Measurements from ENCODE around the gene STK4.

STK4 gene

GRCh38 chr20:44950368-44950767, 15.9 kb upstream of the STK4 start:
- H3K36me3 ChIP-seq (ENCODE audit: control insufficient read depth, insufficient read depth, low read length), result peaks cover 71% of the 10 kb centered on the region

GRCh38 chr20:44952731-44953130, 13.6 kb upstream of the STK4 start:
- Histone ChIP-seq H3K4me1 (ENCODE audit: control insufficient read depth, insufficient read depth, low read length, poor library complexity, severe bottlenecking) (no peaks in the 10 kb centered on the region), H3K27ac (ENCODE audit: insufficient read depth, low read length, poor library complexity, severe bottlenecking) (peak overlapping the region; percentile 24), H3K4me3 (ENCODE audit: insufficient read depth, low read depth, low read length, poor library complexity, severe bottlenecking) (no peak overlapping the region), H3K9me3 (ENCODE audit: control insufficient read depth, low read length) (no peaks in the 10 kb centered on the region), H3K36me3 (ENCODE audit: control insufficient read depth, insufficient read depth, low read length) (peaks cover 70% of the 10 kb centered on the region), H3K27me3 (replicated peaks; ENCODE audit: control insufficient read depth, insufficient read depth, low read length, poor library complexity, severe bottlenecking) (no peaks in the 10 kb centered on the region)
- DNase-seq, result no peak

More at GRCh38 chr20:44950368-44950767, 15.9 kb upstream of the STK4 start:
- no peak overlapping the region for H3K4me3 ChIP-seq (ENCODE audit: insufficient read depth, low read depth, low read length, poor library complexity, severe bottlenecking)
- H3K27ac ChIP-seq (ENCODE audit: insufficient read depth, low read length, poor library complexity, severe bottlenecking), result no peak overlapping the region
- no peaks in the 10 kb centered on the region for H3K27me3 ChIP-seq (replicated peaks; ENCODE audit: control insufficient read depth, insufficient read depth, low read length, poor library complexity, severe bottlenecking)
- no peak for DNase-seq
- no peaks in the 10 kb centered on the region for H3K4me1 ChIP-seq (ENCODE audit: control insufficient read depth, insufficient read depth, low read length, poor library complexity, severe bottlenecking)
- H3K9me3 ChIP-seq (ENCODE audit: control insufficient read depth, low read length), result no peaks in the 10 kb centered on the region

- DNase-seq, result no peak
- H3K27me3 ChIP-seq (replicated peaks; ENCODE audit: control insufficient read depth, insufficient read depth, low read length, poor library complexity, severe bottlenecking), result no peaks in the 10 kb centered on the region
- H3K9me3 ChIP-seq (ENCODE audit: control insufficient read depth, low read length), result no peaks in the 10 kb centered on the region
- peaks cover 2% of the 10 kb centered on the region for H3K4me1 ChIP-seq (ENCODE audit: control insufficient read depth, insufficient read depth, low read length, poor library complexity, severe bottlenecking)
- no peak overlapping the region for H3K4me3 ChIP-seq (ENCODE audit: insufficient read depth, low read depth, low read length, poor library complexity, severe bottlenecking)
- peaks cover 55% of the 10 kb centered on the region for H3K36me3 ChIP-seq (ENCODE audit: control insufficient read depth, insufficient read depth, low read length)
- H3K27ac ChIP-seq (ENCODE audit: insufficient read depth, low read length, poor library complexity, severe bottlenecking), result no peak overlapping the region
Observed at GRCh38 chr20:44954211-44954610, 12.1 kb upstream of the STK4 start.

- no peak overlapping the region for H3K27ac ChIP-seq (ENCODE audit: insufficient read depth, low read length, poor library complexity, severe bottlenecking)
Observed at GRCh38 chr20:44955270-44955669, 11.0 kb upstream of the STK4 start.

GRCh38 chr20:44956410-44956809, 9.9 kb upstream of the STK4 start:
- H3K27me3 ChIP-seq (replicated peaks; ENCODE audit: control insufficient read depth, insufficient read depth, low read length, poor library complexity, severe bottlenecking), result no peaks in the 10 kb centered on the region
- H3K9me3 ChIP-seq (ENCODE audit: control insufficient read depth, low read length), result no peaks in the 10 kb centered on the region
- no peak overlapping the region for H3K4me3 ChIP-seq (ENCODE audit: insufficient read depth, low read depth, low read length, poor library complexity, severe bottlenecking)
- peaks cover 10% of the 10 kb centered on the region for H3K4me1 ChIP-seq (ENCODE audit: control insufficient read depth, insufficient read depth, low read length, poor library complexity, severe bottlenecking)
- no peak for DNase-seq
- H3K27ac ChIP-seq (ENCODE audit: insufficient read depth, low read length, poor library complexity, severe bottlenecking), result no peak overlapping the region
- peaks cover 35% of the 10 kb centered on the region for H3K36me3 ChIP-seq (ENCODE audit: control insufficient read depth, insufficient read depth, low read length)

More at GRCh38 chr20:44955270-44955669, 11.0 kb upstream of the STK4 start:
- DNase-seq, result no peak
- Histone ChIP-seq H3K9me3 (ENCODE audit: control insufficient read depth, low read length) (no peaks in the 10 kb centered on the region), H3K4me3 (ENCODE audit: insufficient read depth, low read depth, low read length, poor library complexity, severe bottlenecking) (no peak overlapping the region), H3K4me1 (ENCODE audit: control insufficient read depth, insufficient read depth, low read length, poor library complexity, severe bottlenecking) (peaks cover 6% of the 10 kb centered on the region), H3K27me3 (replicated peaks; ENCODE audit: control insufficient read depth, insufficient read depth, low read length, poor library complexity, severe bottlenecking) (no peaks in the 10 kb centered on the region), H3K36me3 (ENCODE audit: control insufficient read depth, insufficient read depth, low read length) (peaks cover 47% of the 10 kb centered on the region)

- Histone ChIP-seq H3K4me3 (ENCODE audit: insufficient read depth, low read depth, low read length, poor library complexity, severe bottlenecking) (no peak overlapping the region), H3K4me1 (ENCODE audit: control insufficient read depth, insufficient read depth, low read length, poor library complexity, severe bottlenecking) (peaks cover 10% of the 10 kb centered on the region), H3K27ac (ENCODE audit: insufficient read depth, low read length, poor library complexity, severe bottlenecking) (no peak overlapping the region), H3K36me3 (ENCODE audit: control insufficient read depth, insufficient read depth, low read length) (peaks cover 32% of the 10 kb centered on the region), H3K9me3 (ENCODE audit: control insufficient read depth, low read length) (no peaks in the 10 kb centered on the region), H3K27me3 (replicated peaks; ENCODE audit: control insufficient read depth, insufficient read depth, low read length, poor library complexity, severe bottlenecking) (no peaks in the 10 kb centered on the region)
- no peak for DNase-seq
Observed at GRCh38 chr20:44958276-44958675, 8.0 kb upstream of the STK4 start.

- no peaks in the 10 kb centered on the region for H3K27me3 ChIP-seq (replicated peaks; ENCODE audit: control insufficient read depth, insufficient read depth, low read length, poor library complexity, severe bottlenecking)
- peaks cover 23% of the 10 kb centered on the region for H3K36me3 ChIP-seq (ENCODE audit: control insufficient read depth, insufficient read depth, low read length)
- peak overlapping the region; percentile 74 for H3K27ac ChIP-seq (ENCODE audit: insufficient read depth, low read length, poor library complexity, severe bottlenecking)
- no peaks in the 10 kb centered on the region for H3K9me3 ChIP-seq (ENCODE audit: control insufficient read depth, low read length)
- peak overlapping the region; percentile 72 for H3K4me3 ChIP-seq (ENCODE audit: insufficient read depth, low read depth, low read length, poor library complexity, severe bottlenecking)
- peak in 1 of 3 donors; percentile 8 for DNase-seq
- H3K4me1 ChIP-seq (ENCODE audit: control insufficient read depth, insufficient read depth, low read length, poor library complexity, severe bottlenecking), result peaks cover 10% of the 10 kb centered on the region
Observed at GRCh38 chr20:44959082-44959637, 7.2 kb upstream of the STK4 start.

- H3K4me1 ChIP-seq (ENCODE audit: control insufficient read depth, insufficient read depth, low read length, poor library complexity, severe bottlenecking), result peaks cover 10% of the 10 kb centered on the region
- H3K27me3 ChIP-seq (replicated peaks; ENCODE audit: control insufficient read depth, insufficient read depth, low read length, poor library complexity, severe bottlenecking), result no peaks in the 10 kb centered on the region
- no peaks in the 10 kb centered on the region for H3K9me3 ChIP-seq (ENCODE audit: control insufficient read depth, low read length)
- H3K27ac ChIP-seq (ENCODE audit: insufficient read depth, low read length, poor library complexity, severe bottlenecking), result peak overlapping the region; percentile 74
- DNase-seq, result peak in 2 of 3 donors; percentile 23 to 46
- H3K4me3 ChIP-seq (ENCODE audit: insufficient read depth, low read depth, low read length, poor library complexity, severe bottlenecking), result peak overlapping the region; percentile 72
- H3K36me3 ChIP-seq (ENCODE audit: control insufficient read depth, insufficient read depth, low read length), result peaks cover 18% of the 10 kb centered on the region
Observed at GRCh38 chr20:44959638-44960102, 6.6 kb upstream of the STK4 start.

- Histone ChIP-seq H3K36me3 (ENCODE audit: control insufficient read depth, insufficient read depth, low read length) (peaks cover 12% of the 10 kb centered on the region), H3K27me3 (replicated peaks; ENCODE audit: control insufficient read depth, insufficient read depth, low read length, poor library complexity, severe bottlenecking) (no peaks in the 10 kb centered on the region)
Observed at GRCh38 chr20:44960103-44960852, 6.0 kb upstream of the STK4 start, which contains the start of gene TOMM34. Gene TOMM34, minus strand, starts transcription at chr20:44960397. Its CDS starts 64 bp downstream, at chr20:44960333.

More at GRCh38 chr20:44960103-44960852, 6.0 kb upstream of the STK4 start, which contains the start of gene TOMM34:
- Histone ChIP-seq H3K27ac (ENCODE audit: insufficient read depth, low read length, poor library complexity, severe bottlenecking) (peak within 1 kb of the TSS; percentile 74), H3K4me1 (ENCODE audit: control insufficient read depth, insufficient read depth, low read length, poor library complexity, severe bottlenecking) (peaks cover 10% of the 10 kb centered on the region), H3K4me3 (ENCODE audit: insufficient read depth, low read depth, low read length, poor library complexity, severe bottlenecking) (peak within 1 kb of the TSS; percentile 72), H3K9me3 (ENCODE audit: control insufficient read depth, low read length) (no peaks in the 10 kb centered on the region)
- peak; percentile 85 to 90 (median 88) for DNase-seq

All from effector memory CD4-positive, alpha-beta T cell (primary cell).